Thymus (tissue), 11 donors: ENCODE data around the gene PSAP. TPM values are rescaled to one million over a fixed set of nuclear protein-coding genes. Genes with fewer than 3 reads are reported as not detected.

ENCODE experiments used
- DNase-seq, 9 donors: peaks; one replicate each; pipeline ENCODE4 v3.0.0-alpha.2; 2013; ENCODE audit warnings: low spot score in 9 of 9, low read depth in 6 of 9, missing footprints in 1 of 9
- H3K27ac ChIP-seq, 2 donors: one replicate each; pipeline ENCODE4 v1.5.1; 2013; ENCODE audit warnings: control low read depth in 1 of 2, low read depth in 1 of 2, low read length in 1 of 2, mild to moderate bottlenecking in 1 of 2, moderate library complexity in 1 of 2
- H3K27me3 ChIP-seq, 2 donors: one replicate each; pipeline ENCODE4 v1.5.1; 2013; ENCODE audit warnings: low read length in 1 of 2; ENCODE audit not compliant: control insufficient read depth in 2 of 2, insufficient read depth in 1 of 2
- H3K36me3 ChIP-seq, 2 donors: one replicate each; pipeline ENCODE4 v1.5.1; 2013; ENCODE audit warnings: low read length in 1 of 2, mild to moderate bottlenecking in 1 of 2, moderate library complexity in 1 of 2; ENCODE audit not compliant: control insufficient read depth in 2 of 2, insufficient read depth in 2 of 2
- H3K4me1 ChIP-seq, 2 donors: one replicate each; pipeline ENCODE4 v1.5.1; 2013; ENCODE audit warnings: low read length in 2 of 2; ENCODE audit not compliant: control insufficient read depth in 2 of 2, insufficient read depth in 2 of 2
- H3K4me3 ChIP-seq, 2 donors: one replicate each; pipeline ENCODE4 v1.5.1; 2013; ENCODE audit warnings: low read length in 2 of 2, control low read depth in 1 of 2, mild to moderate bottlenecking in 1 of 2
- H3K9me3 ChIP-seq, 2 donors: one replicate each; pipeline ENCODE4 v1.5.1; 2013; ENCODE audit warnings: low read length in 1 of 2, mild to moderate bottlenecking in 1 of 2; ENCODE audit not compliant: control insufficient read depth in 2 of 2, insufficient read depth in 1 of 2
- WGBS: extraction: QIAGEN DNeasy Blood & Tissue Kit; methylation state at CpG from one replicate; pipeline ENCODE4 v1.1.7; 2013; 5-methylcytosine and 5-hydroxymethylcytosine counted together
- polyA plus RNA-seq: library from polyadenylated mRNA; stranded (reverse); fragments of 200-250 nt; gene quantifications from one replicate; pipeline ENCODE4 v1.2.3, GENCODE V29; 2013
- total RNA-seq: library from RNA; stranded (reverse); fragments of 120-200 nt; gene quantifications from one replicate; pipeline ENCODE4 v1.2.4, GENCODE V29; 2013
- donor health status: healthy.

Gene PSAP
- total and polyA plus RNA-seq, 2 donors, result 579 to 613 TPM

- H3K4me1 ChIP-seq, result no peaks in the 10 kb centered on the region
- 92% methylated on average over 11 of the region's 11 CpGs for WGBS
- H3K27ac ChIP-seq, result no peak overlapping the region
- H3K36me3 ChIP-seq, result peaks cover 90 to 96% of the 10 kb centered on the region in 2 donors
- no peak overlapping the region for H3K4me3 ChIP-seq
- no peak for DNase-seq
- peaks cover 0 to 3% of the 10 kb centered on the region in 2 donors for H3K9me3 ChIP-seq
- H3K27me3 ChIP-seq, result no peaks in the 10 kb centered on the region
Measured at GRCh38 chr10:71825217-71825616, 25.8 kb downstream of the PSAP start.

- no peak for DNase-seq
- H3K4me3 ChIP-seq, result no peak overlapping the region
- peaks cover 0 to 3% of the 10 kb centered on the region in 2 donors for H3K9me3 ChIP-seq
- WGBS, result over 99% methylated on average over 3 of the region's 3 CpGs
- H3K36me3 ChIP-seq, result peaks cover 94 to 96% of the 10 kb centered on the region in 2 donors
- no peak overlapping the region for H3K27ac ChIP-seq
- H3K27me3 ChIP-seq, result no peaks in the 10 kb centered on the region
- no peaks in the 10 kb centered on the region for H3K4me1 ChIP-seq
Measured at GRCh38 chr10:71824333-71824732, 26.7 kb downstream of the PSAP start.

DNA sequence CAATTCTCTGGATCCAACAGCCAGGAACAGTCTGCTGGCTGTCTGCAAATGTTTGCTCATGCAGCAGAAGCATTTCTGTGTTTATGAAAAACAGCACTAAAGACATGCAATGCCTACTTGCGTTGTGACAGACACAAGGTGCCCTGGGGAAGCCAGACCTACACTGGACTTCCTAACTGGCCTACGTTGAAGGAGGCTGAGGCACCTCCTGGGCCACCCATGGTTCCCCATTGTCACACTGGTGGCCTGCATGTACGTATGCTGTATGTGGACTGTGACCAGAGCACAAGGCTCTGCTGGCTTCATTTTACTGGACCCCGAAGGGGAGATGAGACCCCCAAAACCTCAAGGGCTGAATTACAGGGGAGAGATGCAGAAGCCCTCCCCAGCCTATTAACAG lies 27.7 kb downstream of the PSAP start:
- no peaks in the 10 kb centered on the region for H3K27me3 ChIP-seq
- 97% methylated on average over 4 of the region's 4 CpGs for WGBS
- no peaks in the 10 kb centered on the region for H3K9me3 ChIP-seq
- no peak overlapping the region for H3K4me3 ChIP-seq
- H3K27ac ChIP-seq, result no peak overlapping the region
- H3K36me3 ChIP-seq, result peaks cover 94 to 96% of the 10 kb centered on the region in 2 donors
- no peak for DNase-seq
- no peaks in the 10 kb centered on the region for H3K4me1 ChIP-seq

DNA sequence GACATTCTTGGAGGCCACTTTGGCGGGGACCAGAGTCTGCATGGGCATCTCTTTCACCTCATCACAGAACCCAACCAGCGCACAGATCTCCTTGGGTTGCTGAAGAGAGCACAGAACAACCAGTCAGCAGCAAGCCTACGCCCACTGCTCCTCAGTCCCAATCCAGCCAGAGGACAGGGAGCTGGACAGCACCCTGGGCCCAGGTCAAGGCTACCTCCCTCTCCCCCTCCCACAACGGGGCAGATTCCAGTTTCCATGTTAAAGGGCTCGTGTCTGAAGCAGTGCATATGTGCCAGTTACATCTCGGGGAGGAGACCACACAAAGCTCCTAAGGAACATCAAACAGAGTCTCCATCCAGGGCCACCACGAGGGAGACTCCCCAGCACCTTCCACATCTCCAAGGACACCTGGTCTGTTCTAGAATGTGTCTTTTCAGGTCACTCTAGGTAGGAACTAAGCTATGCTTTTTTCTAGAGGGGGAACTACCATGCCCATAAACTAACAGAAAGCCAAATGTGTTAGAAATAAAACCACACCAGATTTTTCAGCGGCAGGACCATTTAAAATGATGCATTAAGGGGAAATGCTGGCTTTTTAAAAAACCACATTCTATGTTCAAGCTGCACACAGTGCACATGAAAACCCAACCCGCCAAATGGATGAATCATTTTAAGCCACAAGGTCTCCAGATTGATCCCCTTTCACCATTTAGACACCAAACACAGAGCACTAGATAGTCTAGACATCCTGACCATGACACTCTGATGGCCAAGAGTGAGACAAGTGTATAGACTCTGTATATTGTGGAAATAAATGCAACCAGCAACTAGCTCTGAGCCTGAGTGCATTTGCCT lies 28.9 kb downstream of the PSAP start:
- no peak for DNase-seq

GRCh38 chr10:71820966-71821365 lies 30.1 kb downstream of the PSAP start:
- Histone ChIP-seq H3K27me3 (no peaks in the 10 kb centered on the region), H3K36me3 (peaks cover 97 to 100% of the 10 kb centered on the region in 2 donors), H3K9me3 (no peaks in the 10 kb centered on the region), H3K4me3 (no peak overlapping the region), H3K27ac (no peak overlapping the region), H3K4me1 (no peaks in the 10 kb centered on the region)
- WGBS, result 97% methylated on average over 8 of the region's 8 CpGs
- no peak for DNase-seq

More for the DNA sequence above, 28.9 kb downstream of the PSAP start:
- peaks cover 96 to 98% of the 10 kb centered on the region in 2 donors for H3K36me3 ChIP-seq
- no peaks in the 10 kb centered on the region for H3K9me3 ChIP-seq
- no peaks in the 10 kb centered on the region for H3K4me1 ChIP-seq
- H3K27ac ChIP-seq, result no peak overlapping the region
- H3K27me3 ChIP-seq, result no peaks in the 10 kb centered on the region
- 69% methylated on average over 9 of the region's 9 CpGs for WGBS
- H3K4me3 ChIP-seq, result no peak overlapping the region

DNA sequence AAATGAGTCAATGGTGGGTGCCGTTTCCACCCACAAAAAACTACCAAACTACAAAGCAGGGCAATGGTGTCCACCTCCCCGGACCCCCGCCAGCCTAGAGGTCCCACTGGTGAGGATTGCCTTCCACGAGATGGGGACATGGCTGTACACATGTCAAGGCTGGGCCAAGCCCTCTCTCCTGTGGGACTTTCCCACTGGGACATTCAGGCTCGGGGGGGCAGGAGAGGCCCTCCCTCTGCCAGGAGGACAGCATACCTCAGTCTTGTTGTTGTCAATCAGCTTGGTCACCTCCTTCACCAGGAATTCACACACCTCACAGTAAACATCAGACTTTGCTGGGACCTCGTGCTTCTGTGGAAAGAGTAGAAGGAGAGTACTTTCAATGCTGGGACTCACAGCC lies 31.1 kb downstream of the PSAP start:
- 86% methylated on average over 6 of the region's 6 CpGs for WGBS

GRCh38 chr10:71819441-71819861 lies 31.6 kb downstream of the PSAP start:
- Histone ChIP-seq H3K9me3 (no peaks in the 10 kb centered on the region), H3K4me3 (no peak overlapping the region), H3K27me3 (no peaks in the 10 kb centered on the region), H3K36me3 (peaks cover 98 to 99% of the 10 kb centered on the region in 2 donors), H3K27ac (no peak overlapping the region), H3K4me1 (no peaks in the 10 kb centered on the region)
- WGBS, result 98% methylated on average over 18 of the region's 18 CpGs
- no peak for DNase-seq

More for the DNA sequence above, 31.1 kb downstream of the PSAP start:
- Histone ChIP-seq H3K4me3 (no peak overlapping the region), H3K36me3 (peaks cover 97 to 100% of the 10 kb centered on the region in 2 donors), H3K27me3 (no peaks in the 10 kb centered on the region), H3K27ac (no peak overlapping the region), H3K4me1 (no peaks in the 10 kb centered on the region), H3K9me3 (no peaks in the 10 kb centered on the region)
- DNase-seq, result no peak

DNA sequence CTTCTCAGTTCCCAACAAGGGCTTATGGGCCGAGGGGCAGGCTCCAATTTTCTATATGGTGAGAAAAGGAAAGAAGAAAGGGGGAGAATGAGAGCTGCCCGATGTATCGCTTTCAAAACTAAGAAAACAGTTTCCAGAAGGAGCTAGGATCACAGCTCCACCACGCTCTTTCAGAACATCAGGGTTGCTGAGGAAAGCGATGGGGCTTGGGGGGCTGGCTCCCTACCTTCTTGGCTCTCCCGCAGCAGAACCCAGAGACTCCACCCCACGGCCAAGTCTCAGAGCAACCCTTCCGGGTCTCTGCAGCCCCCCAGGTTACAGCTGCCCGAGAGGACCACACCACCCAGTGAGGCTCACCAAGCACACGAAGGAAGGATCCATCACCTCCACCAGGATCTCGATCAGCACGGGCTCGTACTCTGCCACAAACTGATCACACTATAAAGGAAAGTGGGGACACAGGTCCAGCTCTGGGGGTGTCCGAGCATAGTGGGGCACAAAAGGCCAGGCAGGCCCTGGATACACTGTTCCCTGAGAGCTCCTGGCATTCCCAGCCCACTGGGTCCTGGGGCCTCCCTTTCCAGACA lies 32.3 kb downstream of the PSAP start:
- H3K4me1 ChIP-seq, result no peaks in the 10 kb centered on the region
- H3K4me3 ChIP-seq, result no peak overlapping the region
- WGBS, result 90% methylated on average over 14 of the region's 14 CpGs
- no peaks in the 10 kb centered on the region for H3K9me3 ChIP-seq
- no peaks in the 10 kb centered on the region for H3K27me3 ChIP-seq
- DNase-seq, result no peak
- peaks cover 91 to 96% of the 10 kb centered on the region in 2 donors for H3K36me3 ChIP-seq
- no peak overlapping the region for H3K27ac ChIP-seq
